ENCODE measurements around the gene RFPL2.
"Not testable (repeated sequence)": the region's sequence is repeated elsewhere in the genome, so short reads cannot be mapped to it uniquely, and the experiment has no call there.

The RFPL2 gene

DNA sequence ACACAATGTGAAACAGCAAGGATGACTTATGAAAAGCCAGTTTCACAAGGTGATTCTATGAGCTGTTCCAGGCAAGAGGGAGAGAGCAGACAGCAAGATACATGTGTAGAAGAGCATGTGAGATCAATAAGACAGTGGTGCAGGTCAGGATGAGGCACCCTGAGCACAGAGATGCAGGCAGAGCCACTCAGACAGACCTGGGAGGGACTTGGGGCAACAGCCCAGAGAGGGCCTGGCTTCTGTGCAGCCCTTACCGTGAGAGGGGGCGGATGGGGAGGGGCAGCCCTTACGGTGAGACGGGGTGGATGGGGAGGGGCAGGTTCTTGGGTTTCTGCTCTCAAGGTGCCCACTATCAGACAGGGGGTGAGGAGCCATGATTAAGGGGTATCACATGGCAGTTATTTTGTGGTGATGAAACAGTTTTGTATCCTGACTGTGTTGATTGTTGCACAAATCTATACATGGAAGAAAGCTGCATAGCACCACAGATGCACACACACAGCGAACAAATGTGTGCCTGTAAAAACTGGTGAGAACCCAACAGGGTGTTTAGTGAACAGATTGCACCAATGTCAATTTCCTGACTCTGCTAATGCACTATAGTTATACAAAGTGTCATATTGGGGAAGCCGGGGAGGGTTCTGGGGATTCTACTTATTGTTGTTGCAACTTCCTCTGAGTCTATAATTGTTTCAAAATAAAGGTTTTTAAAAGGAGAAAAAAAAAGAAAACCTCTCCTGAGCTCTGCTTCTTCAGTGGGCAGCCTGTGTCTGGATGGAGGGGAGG lies 40.6 kb downstream of the RFPL2 start:
- no peak for DNase-seq (ENCODE audit: low spot score)

DNA sequence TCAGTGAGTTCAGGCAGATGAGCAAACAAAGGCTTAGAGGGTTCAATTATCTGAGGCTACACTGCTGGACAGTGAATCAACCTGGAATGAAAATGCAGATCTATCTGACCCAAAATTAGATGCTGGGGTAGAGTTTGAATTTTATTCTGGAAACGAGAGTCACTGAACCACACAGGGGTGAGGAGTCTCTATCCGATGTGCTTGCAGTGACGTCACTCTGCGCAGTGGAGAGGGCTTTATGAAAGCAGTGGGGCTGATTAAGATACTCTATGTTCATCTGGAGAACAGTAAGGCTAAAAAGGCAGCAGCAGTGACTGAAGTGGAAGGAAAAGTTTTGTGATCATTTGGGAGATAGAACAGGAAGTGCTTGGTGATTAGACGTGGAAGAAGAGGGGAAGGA lies 44.5 kb downstream of the RFPL2 start:
- not testable (repeated sequence) for DNase-seq (ENCODE audit: low spot score)

DNA sequence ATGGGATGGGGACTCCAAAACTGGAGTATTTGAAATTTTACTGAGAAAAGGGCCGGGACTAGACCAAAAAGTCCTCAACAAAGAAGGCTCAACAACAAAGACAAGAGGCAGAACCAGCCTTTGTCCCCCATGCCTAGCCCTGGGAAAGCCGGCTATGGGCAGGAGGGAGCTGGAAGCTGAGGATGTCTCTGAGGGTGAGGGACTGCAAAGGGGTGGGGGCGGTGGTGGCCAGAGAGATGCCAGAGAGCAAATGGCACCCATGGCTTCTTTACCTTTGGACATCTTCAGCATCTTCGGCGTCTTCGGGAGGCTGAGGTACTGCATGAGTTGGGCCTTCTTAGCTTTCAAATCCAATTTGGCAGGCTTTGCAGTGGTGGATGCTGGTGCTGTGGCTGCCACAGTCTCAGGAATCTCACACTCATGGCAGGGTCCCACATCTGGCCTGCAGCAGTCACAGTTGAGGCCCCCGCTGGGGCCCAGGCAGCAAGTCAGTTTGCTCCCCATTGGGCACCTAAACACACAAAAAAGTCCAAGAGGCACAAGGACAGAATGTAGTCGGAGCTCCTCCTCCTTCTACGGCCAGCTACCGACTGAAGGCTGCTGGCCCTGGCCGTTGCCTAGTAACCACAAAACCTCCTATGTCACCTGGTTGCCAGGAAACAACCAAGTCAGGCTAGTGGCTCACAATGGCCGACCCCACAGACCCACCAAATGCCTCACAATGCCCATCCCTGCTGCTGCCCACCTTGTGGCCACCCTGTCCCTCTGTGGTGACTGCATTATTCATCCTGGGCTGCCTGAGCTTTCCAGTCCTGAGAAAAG lies 46.0 kb downstream of the RFPL2 start, which contains the start of gene C22orf42:
Gene C22orf42 (minus strand): TSS at position 592 of the 822 bp plus-strand sequence. CDS start 88 bp downstream, at position 504.
- DNase-seq (ENCODE audit: low spot score) = no peak

DNA sequence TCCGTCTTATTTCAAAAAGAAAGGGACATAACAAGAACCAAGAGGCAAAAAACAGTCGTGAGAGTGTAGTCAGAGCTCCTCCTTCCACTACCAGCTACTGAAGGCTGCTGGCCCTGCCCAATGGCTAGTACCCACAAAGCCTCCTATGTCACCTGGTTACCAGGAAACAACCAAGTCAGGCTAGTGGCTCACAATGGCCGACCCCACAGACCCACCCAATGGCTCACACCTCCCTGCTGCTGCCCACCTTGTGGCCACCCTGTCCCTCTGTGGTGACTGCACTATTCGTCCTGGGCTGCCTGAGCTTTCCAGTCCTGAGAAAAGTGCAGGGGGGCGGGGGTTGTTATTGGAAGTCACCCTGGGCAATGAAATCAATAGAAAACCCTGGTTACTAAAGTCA lies 47.2 kb downstream of the RFPL2 start:
- not testable (repeated sequence) for DNase-seq (ENCODE audit: low spot score)

DNA sequence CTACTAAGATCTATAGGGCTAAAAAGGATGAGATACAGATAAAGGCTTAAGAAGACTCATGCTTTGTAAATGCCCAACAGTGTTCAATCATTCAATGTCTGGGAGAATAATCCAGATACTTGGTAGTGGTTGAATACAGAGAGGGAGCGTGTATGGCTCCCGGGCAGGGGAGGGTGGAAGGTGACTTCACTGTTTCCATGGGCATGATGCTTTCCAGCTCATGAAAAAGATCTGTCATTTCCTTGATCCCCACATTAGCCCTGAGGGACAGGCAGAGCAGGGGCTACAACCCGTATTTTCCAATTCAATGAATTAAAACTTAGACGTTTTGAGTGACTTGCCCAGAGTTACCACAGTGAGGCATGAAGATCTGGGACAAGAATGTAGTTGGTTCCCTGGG lies 50.1 kb downstream of the RFPL2 start:
- not testable (repeated sequence) for DNase-seq (ENCODE audit: low spot score)

DNA sequence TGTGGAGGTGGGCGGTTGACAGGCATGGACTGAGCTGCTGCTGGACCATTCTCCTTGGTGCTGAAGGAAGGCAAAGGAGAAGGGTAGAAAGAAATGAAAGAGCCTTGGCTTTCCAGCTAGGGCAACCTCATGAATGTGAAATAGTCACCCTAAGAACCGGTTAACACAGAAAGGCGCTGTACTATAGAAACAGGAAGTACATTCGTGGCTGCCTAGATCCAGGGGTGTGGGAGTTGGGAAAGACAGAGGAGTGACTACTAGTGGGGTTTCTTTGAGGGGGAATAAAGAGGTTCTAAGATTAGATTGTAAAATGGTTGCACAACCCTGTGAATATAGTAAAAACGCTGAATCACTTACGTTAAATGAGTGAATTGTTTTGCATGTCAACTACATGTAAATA lies 53.2 kb downstream of the RFPL2 start:
- DNase-seq (ENCODE audit: low spot score) = not testable (repeated sequence)

DNA sequence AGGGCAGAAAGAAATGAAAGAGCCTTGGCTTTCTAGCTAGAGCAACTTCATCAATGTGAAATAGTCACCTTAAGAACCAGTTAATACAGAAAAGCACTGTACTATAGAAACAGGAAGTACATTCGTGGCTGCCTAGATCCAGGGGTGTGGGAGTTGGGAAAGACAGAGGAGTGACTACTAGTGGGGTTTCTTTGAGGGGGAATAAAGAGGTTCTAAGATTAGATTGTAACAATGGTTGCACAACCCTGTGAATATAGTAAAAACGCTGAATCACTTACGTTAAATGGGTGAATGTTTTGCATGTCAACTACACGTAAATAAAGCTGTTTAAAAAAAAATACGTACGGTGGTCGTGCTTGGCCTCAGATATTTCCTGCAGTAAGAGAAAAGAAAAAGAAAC lies 54.2 kb downstream of the RFPL2 start:
- not testable (repeated sequence) for DNase-seq (ENCODE audit: low spot score)

DNA sequence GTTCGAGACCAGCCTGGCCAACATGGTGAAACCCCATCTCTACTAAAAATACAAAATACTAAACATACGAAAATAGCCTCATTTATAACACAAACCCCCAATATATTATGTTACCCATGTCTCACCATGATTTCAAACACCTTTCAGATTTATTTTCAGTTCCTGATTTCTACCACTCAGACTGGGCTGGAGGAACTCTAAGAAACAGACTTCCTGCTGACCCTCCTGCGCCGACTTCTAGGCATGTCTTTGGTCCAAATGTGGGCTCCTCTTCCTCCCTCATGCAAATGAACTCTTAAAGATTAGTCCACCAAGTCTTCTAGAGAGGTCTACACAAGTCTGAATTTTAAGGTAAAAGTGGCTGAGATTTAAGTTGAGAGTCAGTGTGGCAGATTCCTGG lies 56.5 kb downstream of the RFPL2 start:
- DNase-seq (ENCODE audit: low spot score) = not testable (repeated sequence)

DNA sequence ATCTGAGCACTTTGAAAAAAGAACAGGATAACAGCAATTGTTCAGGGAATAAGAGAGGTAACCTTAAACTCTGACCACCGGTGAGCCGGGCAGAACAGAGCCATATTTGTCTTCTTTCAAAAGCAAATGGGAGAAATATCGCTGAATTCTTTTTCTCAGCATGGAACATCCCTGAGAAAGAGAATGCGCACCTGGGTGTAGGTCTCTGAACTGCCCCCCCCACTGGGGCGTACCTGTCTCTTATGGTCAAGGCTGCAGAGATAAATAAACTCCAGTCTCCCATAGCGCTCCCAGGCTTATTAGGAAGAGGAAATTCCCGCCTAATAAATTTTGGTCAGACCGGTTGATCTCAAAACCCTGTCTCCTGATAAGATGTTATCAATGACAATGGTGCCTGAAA lies 57.7 kb downstream of the RFPL2 start:
- not testable (repeated sequence) for DNase-seq (ENCODE audit: low spot score)

DNA sequence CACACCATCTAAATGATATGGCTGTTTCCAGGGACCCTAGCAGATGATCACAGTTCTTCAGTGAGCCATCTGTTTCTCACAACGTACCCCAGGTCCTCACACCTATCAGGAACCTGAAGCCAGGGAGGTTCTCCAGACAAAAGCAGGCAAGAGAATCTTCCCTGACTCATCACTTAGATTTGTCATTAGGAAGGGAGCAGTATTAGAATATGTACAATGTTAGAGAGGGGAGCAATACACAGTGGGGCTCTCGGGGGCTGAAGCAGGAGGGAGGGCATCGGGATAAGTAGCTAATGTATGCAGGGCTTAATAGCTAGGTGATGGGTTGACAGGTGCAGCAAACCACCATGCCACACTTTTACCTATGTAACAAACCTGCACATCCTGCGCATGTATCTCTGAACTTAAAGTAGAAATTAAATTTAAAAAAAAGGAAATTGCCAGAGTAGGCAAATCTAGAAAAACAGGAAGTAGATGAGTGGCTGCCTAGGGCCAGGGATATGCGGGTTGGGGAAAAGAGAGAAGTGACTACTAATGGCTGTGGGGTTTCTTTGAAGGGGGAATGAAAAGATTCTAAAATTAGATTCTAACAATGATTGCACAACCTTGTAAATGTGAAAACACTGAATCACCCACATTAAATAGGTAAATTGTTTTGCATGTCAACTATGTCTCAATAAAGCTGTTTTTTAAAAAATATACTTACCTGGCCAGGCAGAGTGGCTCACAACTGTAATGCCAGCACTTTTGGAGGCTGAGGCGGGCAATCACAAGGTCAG lies 60.2 kb downstream of the RFPL2 start:
- DNase-seq (ENCODE audit: low spot score) = peak; percentile 34

DNA sequence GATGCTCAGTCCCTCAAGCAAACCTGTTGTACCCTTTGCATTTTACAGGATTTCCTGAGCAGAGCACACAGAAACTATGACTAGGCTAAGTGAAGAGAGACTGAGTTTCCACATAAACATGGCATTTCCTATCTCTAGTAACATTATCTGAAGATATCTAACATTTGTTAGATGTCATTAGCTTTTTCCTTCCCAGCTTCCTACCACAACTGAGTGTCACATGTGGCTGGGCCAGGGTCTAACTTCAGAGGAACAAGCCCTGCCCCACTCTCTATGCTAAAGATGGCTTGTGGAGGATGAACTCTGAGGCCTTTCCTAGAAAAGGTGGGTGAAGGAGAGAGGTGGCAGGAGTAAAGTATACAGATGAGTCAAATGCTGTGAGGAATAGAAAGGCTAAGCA lies 62.3 kb downstream of the RFPL2 start:
- no peak for DNase-seq (ENCODE audit: low spot score)

DNA sequence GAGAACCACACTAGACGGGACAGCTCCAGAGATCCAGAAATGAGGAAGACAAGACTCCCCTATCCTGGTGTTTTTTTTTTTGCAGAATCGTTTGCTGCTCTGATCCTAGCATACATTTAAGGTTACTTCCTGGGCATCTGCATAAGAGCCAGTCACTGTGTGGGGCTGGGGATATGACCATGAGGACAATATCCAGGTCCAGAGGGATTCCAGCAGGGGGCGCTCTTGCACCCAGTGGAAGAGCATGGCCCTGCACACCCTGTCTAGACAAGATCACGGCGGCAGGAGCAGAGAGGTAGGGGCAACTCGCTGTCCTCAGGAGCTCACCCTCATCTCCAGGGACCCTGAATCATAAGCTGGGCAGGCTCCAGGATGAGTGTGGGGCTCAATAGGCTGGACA lies 64.2 kb downstream of the RFPL2 start:
- DNase-seq (ENCODE audit: low spot score) = not testable (repeated sequence)

All from germinal center (tissue), 1 donor.